GM19467 (cell line): ENCODE results near the gene SHC4.
"Not testable (repeated sequence)": the region's sequence is repeated elsewhere in the genome, so short reads cannot be mapped to it uniquely, and the experiment has no call there.

Experiments used
- ATAC-seq: cut with Tn5 transposase; IDR thresholded peaks from one replicate; pipeline ENCODE4 v1.9.1; 2021; ENCODE audit warnings: mild to moderate bottlenecking, moderate library complexity; ENCODE audit not compliant: unreplicated experiment

SHC4 gene

GRCh38 chr15:48802867-48803266 is 160.9 kb downstream of the SHC4 start:
- ATAC-seq = no peak

GRCh38 chr15:48802257-48802656 is 161.5 kb downstream of the SHC4 start:
- ATAC-seq = no peak

GRCh38 chr15:48800811-48801455 is 162.8 kb downstream of the SHC4 start:
- no peak for ATAC-seq

GRCh38 chr15:48800245-48800644 is 163.5 kb downstream of the SHC4 start:
- no peak for ATAC-seq

- no peak for ATAC-seq
These were observed 165.4 kb downstream of the SHC4 start for GRCh38 chr15:48798319-48798718.

- peak; percentile 38 for ATAC-seq
These were observed 166.8 kb downstream of the SHC4 start for GRCh38 chr15:48796930-48797329.

- ATAC-seq = no peak
These were observed 167.2 kb downstream of the SHC4 start for GRCh38 chr15:48796521-48796920.

- no peak for ATAC-seq
These were observed 167.8 kb downstream of the SHC4 start for GRCh38 chr15:48795901-48796300.

- peak; percentile 81 for ATAC-seq
These were observed 169.0 kb downstream of the SHC4 start for GRCh38 chr15:48794697-48795134.

- no peak for ATAC-seq
These were observed 171.3 kb downstream of the SHC4 start for GRCh38 chr15:48792408-48792807.

GRCh38 chr15:48790466-48791115 is 173.1 kb downstream of the SHC4 start:
- ATAC-seq = not testable (repeated sequence)

GRCh38 chr15:48785712-48786111 is 178.0 kb downstream of the SHC4 start:
- no peak for ATAC-seq

- ATAC-seq = no peak
These were observed 178.5 kb downstream of the SHC4 start for GRCh38 chr15:48785195-48785594.

GRCh38 chr15:48784756-48785155 is 179.0 kb downstream of the SHC4 start:
- ATAC-seq = no peak

GRCh38 chr15:48782911-48783310 is 180.8 kb downstream of the SHC4 start:
- no peak for ATAC-seq

- ATAC-seq = no peak
These were observed 182.1 kb downstream of the SHC4 start for GRCh38 chr15:48781481-48782081.

- ATAC-seq = no peak
These were observed 182.7 kb downstream of the SHC4 start for GRCh38 chr15:48781017-48781416.

GRCh38 chr15:48778331-48778730 is 185.4 kb downstream of the SHC4 start:
- ATAC-seq = no peak

- no peak for ATAC-seq
These were observed 185.9 kb downstream of the SHC4 start for GRCh38 chr15:48777645-48778330.

GRCh38 chr15:48775546-48775945 is 188.2 kb downstream of the SHC4 start:
- ATAC-seq = no peak

GRCh38 chr15:48774484-48774883 is 189.2 kb downstream of the SHC4 start:
- no peak for ATAC-seq
